Ovary (tissue), 3 donors: ENCODE results near the gene RMND1.

Source experiments
- CTCF ChIP-seq, 3 donors: fragments of 450-650 bp in 2 of 3; fragments of 200-600 bp in 1 of 3; IDR thresholded peaks; one replicate each; pipeline versions ENCODE4 v1.5.1 to v1.8.0; 2016 to 2022; ENCODE audit warnings: antibody characterized with exemption in 3 of 3, mild to moderate bottlenecking in 1 of 3
- EP300 ChIP-seq: sonication (generic); formaldehyde crosslinking; IDR thresholded peaks from one replicate; pipeline ENCODE4 v1.6.1; 2017; ENCODE audit warnings: antibody characterized with exemption
- POLR2A ChIP-seq: fragments of 450-650 bp; IDR thresholded peaks from one replicate; pipeline ENCODE4 v1.6.1; 2017; ENCODE audit warnings: antibody characterized with exemption, mild to moderate bottlenecking, moderate library complexity
- donor health status: DM: no; HTN: no; CAD: no.

GRCh38 chr6:151422981-151423380, 28.9 kb downstream of the RMND1 start:
- no peak for TF ChIP-seq CTCF (IDR thresholded peaks at IDR 0.05)
- TF ChIP-seq POLR2A: no peak
- no peak for TF ChIP-seq EP300
